HT1080 (cell line): ENCODE measurements around the gene PGLYRP3. TPM values are rescaled to one million over a fixed set of nuclear protein-coding genes. Genes with fewer than 3 reads are reported as not detected.

Experiments
- DNase-seq: peaks from one replicate; pipeline ENCODE4 v3.0.0-alpha.2; 2015; ENCODE audit warnings: low read depth
- small RNA-seq: library from RNA; depleted of rRNA; stranded (forward); fragments of <200 nt; gene quantifications from one replicate; pipeline ENCODE3, GENCODE V24; 2014
- total RNA-seq: library from RNA; depleted of rRNA; stranded (reverse); fragments of >200 nt; shearing (Covaris generic); gene quantifications from 2 replicates; pipeline ENCODE4 v1.2.3, GENCODE V29; 2014; rRNA removed

The PGLYRP3 gene
- total RNA-seq, 1 experiment from 2014 or later = not detected

DNA sequence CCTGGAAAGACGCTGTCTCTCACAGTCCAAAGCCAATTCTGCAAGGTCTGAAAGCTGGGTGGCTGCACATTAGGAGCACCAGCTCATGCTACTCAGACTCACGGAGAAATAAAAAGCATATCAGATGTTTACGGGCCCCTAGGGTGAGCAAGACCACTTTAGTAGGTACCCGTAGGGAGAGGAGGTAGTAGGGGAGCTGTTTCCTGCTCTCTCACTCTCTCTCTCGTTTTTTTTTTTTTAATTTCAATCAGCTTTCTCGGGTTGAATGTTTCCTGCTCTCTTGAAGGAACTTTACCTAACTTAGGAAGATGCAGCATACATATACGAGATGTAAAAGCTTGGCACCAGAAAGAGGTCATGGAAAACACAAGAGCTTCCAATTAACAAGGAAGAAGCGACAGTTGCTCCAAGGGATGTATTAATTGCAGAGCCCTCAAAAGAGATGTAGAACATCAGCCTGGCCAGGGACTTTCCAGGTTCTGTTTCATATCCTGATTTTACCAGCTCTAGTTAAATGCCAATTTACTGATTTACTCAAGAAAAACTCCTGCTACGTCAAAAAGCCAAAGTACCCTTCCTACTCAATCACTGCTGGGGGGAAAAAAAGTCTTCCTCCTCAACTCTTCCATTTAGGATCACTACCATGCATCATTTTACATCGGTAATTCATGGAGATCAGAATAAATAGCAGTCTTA lies 50.1 kb downstream of the PGLYRP3 start:
- no peak for DNase-seq

DNA sequence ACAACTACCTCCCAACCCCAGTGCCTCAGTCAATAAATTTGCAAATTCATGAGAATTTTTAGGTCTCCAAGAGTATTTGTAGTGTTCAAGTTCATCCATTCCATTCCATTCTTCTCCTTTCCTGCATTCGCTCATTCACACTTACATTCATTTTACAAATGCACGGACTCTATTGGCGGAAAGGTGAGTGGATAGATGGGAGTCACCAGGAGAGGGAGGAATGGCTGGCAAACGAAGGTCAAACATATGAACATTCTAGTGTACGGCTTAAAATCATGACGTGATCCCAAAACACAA lies 50.7 kb downstream of the PGLYRP3 start:
- no peak for DNase-seq

DNA sequence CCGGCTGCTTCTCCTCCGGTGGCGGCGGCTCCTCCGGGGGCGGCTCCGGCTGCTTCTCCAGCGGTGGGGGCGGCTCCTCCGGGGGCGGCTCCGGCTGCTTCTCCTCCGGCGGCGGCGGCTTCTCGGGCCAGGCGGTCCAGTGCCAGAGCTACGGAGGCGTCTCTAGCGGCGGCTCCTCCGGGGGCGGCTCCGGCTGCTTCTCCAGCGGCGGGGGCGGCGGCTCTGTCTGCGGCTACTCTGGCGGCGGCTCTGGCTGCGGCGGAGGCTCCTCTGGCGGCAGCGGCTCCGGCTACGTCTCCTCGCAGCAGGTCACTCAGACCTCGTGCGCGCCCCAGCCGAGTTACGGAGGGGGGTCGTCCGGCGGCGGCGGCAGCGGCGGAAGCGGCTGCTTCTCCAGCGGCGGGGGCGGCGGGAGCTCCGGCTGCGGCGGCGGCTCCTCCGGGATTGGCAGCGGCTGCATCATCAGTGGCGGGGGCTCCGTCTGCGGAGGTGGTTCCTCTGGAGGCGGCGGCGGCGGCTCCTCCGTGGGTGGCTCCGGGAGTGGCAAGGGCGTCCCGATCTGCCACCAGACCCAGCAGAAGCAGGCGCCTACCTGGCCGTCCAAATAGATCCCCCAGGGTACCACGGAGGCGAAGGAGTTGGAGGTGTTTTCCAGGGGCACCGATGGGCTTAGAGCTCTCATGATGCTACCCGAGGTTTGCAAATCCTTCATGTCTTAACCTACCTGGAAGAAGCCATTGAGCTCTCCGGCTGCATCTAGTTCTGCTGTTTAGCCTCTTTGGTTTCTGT lies 51.3 kb downstream of the PGLYRP3 start:
- no peak for DNase-seq

DNA sequence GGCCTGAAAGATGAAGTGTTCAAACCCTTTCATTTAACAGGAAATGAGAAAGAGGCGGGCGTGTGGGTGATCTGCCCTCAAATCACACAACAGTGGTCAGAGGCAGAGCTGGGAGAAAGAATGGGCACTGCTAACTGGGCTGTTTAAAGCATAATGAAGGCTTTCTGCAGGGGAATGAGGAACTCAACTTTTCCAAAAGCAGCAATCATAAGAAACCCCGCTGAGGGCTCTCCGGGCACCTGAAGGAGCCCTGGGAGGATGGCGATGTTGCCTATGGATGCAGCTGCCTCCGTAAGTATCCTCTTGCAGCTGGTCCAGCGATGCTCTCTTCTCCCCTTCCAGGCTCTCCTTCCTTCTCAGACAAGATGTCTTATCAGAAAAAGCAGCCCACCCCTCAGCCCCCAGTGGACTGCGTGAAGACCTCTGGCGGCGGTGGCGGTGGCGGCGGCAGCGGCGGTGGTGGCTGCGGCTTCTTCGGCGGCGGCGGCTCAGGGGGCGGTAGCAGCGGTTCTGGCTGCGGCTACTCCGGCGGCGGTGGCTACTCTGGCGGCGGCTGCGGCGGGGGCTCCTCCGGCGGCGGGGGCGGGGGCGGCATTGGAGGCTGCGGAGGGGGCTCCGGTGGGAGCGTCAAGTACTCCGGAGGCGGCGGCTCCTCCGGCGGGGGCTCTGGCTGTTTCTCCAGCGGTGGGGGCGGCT lies 52.0 kb downstream of the PGLYRP3 start:
- DNase-seq = no peak

DNA sequence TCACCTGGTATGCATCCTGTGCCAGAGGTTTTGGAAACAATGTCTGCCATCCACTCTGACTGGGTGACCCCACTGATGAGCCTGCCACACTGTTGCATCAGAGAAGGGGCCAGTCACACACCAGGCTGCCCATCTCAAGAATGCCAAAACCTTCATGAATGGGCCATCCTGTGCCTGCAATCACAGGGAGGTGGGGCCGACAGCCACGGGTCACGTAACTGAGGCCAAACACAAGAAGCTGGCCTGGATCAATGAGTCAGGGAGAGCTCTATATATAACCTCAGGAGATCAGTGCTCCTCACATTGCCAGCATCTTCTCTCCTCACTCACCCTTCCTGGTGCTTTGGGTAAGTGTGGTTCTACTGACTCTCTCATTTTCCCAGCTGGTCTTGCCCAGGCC lies 53.4 kb downstream of the PGLYRP3 start, which contains the start of gene LORICRIN:
Gene LORICRIN, plus strand, starts transcription at position 301 of the 400 bp plus-strand sequence. CDS start 1,263 bp downstream, outside the sequence.
- no peak for DNase-seq

DNA sequence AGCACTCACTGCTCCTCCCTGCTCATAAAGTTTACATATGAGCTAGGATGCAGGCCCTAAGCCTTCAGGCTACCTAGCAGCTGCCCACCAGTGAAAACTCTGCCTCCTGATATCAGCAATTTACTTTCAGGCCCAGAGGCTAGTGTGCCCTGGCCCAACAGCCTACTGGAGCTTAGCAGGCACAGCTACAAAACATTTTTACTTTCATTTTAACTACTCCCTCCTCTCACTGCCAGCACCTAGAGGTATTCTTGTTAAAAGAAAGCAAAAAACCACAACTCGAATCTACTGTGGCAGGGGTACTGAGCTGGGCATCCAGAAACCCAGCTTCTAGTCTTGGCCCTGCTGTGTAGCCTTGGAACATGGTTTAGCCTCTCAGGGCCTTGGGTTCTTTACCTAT lies 59.1 kb downstream of the PGLYRP3 start:
- DNase-seq = no peak

DNA sequence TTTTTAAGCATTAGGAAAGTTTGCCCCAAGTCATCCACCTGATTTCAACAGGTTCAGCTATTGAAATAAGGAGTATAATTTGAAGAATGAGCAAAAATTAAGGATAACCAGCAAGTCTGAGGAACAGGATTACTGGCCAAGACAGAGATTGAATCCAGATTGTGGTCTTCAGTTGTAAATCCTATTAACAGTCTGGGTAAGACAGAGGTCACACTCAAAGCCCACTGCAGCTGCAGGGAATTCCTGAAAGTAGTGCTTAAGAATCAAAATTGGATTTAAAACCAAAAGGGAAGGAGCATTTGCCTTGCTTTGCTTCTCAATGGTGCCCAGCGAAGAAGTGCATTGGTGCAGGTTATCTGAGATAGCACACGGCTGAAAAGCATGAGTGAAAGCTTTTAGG lies 59.7 kb downstream of the PGLYRP3 start:
- DNase-seq = no peak

DNA sequence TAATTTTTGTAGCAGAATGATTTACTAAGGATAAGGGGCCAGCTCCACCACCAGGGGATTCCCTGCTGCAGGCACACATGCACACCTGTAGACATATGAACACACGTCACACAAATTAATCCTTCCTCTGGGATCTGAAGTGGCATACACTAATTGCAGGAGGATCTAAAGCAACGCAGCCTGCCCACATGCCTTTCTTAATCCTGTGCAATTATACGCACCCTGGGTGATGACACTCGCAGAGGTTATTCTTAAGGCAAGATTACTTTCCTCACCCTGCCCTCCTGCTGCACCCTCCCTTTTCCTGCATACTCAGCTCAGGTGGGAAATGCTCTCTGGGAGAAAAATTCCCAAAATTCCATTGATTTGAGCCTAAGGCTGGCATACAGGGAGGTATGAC lies 60.8 kb downstream of the PGLYRP3 start:
- DNase-seq = no peak

DNA sequence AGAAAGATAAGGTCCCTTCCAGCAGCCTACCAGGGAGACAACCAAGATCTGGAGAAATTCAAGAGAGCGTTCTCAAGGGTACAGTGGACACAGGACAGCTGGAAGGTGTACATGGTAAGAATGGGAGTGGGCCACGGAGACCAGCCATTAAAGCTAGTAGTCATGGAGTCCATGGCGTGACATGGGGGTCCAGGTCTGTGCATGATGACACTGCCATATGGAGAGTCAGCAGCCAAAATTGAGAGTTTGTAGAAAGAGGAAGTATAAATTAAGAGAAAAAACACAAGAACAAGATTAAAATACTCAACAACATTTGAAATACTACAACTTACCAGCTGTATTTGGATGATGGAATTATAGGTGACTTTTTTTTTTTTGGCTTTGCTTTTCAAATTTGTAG lies 61.2 kb downstream of the PGLYRP3 start:
- DNase-seq = no peak

DNA sequence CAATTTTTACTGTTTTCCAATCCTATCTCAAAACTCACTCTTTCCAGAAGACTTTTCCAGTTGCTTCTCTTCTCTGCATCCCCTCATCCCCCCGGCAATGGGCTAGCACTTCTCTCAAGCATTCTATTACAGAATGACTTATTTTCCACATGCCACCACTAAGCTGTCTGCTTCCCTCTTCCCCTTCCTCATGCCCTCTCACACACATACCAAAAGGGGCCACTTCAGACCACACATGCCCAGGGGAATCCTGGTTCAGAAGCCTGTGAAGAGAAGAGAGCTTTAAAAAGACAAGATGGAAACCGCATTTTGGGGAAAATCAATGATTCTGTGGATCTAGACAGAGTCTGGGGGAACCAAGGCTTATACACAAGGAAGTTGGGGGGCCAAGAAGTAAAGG lies 61.7 kb downstream of the PGLYRP3 start:
- no peak for DNase-seq

DNA sequence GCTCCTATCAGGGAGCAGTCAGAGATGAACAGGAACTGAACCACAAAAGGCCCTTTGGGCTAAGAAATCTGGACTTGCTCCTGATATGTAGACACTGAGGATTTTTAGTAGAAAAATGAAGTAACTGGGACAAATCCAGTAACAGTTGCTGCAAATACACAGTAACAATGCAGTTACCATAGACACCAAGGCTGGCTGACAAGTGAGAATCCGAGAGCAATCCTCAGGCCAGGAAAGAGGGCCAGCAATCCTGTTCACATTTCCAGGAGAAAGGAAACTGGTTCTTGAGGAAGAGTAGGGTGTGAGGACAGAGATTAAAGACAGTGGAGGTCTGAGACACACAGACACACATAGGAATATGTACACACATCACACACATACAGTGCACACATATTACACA lies 62.6 kb downstream of the PGLYRP3 start:
- DNase-seq = no peak

DNA sequence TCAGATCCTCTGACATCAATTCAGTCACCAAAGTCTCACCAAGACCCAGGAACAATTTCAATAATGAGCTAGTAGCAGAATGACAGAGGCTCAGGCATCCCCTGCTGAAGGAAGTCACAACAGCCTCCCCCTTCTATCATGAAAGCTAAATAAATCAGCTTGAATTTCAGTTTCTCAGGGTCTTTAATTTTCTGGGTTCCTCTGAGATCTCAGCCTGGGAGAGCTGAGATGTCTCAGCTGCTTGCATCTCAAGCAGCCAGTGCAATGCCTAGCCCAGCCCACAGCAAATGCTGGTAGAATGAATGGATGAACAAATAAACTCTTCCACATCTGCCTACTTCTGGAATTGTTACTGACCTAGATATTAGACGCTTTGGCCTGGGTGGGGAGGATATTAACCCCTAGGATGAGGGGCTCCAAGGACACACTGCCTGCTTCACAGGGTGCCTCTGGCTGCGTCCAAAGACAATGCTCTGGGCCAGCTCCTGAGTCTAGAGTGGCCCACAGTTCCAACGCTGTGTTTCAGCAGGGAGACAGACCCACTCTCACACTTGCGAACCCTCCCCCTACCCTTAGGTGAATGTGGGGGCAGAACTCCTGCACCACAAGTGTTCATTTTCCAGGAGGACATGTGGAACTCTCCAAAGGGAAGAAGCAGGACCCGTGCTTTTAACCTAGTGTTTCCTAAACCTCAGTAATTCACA lies 64.4 kb downstream of the PGLYRP3 start:
- no peak for DNase-seq

Small RNAs within 50 kb of the gene (small RNA-seq; reads per million reads assigned to genes)
- not detected for gene RNU6-160P

Other genes starting within 250 kb of the PGLYRP3 start
- not detected in 2 replicates for gene SPRR2B, start 241.3 kb downstream of the PGLYRP3 start, total RNA-seq
- gene SPRR2E, start 218.4 kb downstream of the PGLYRP3 start, total RNA-seq = not detected in 2 replicates
- gene SPRR2F, start 199.4 kb downstream of the PGLYRP3 start, total RNA-seq = not detected in 2 replicates
- gene SPRR2G, start 162.1 kb downstream of the PGLYRP3 start, total RNA-seq = not detected in 2 replicates
- not detected in 2 replicates for gene LELP1, start 109.5 kb downstream of the PGLYRP3 start, total RNA-seq
- gene PRR9, start 95.4 kb downstream of the PGLYRP3 start, total RNA-seq = 1.3 and 2.0 TPM in 2 replicates
- not detected in 2 replicates for gene LORICRIN, start 53.3 kb downstream of the PGLYRP3 start, total RNA-seq
- gene PGLYRP4, start 35.9 kb upstream of the PGLYRP3 start, total RNA-seq = not detected in 2 replicates
- not detected in 2 replicates for gene S100A9, start 44.9 kb upstream of the PGLYRP3 start, total RNA-seq
- gene S100A12, start 62.7 kb upstream of the PGLYRP3 start, total RNA-seq = not detected in 2 replicates
- not detected in 2 replicates for gene S100A8, start 78.1 kb upstream of the PGLYRP3 start, total RNA-seq
- gene S100A7A, start 103.6 kb upstream of the PGLYRP3 start, total RNA-seq = not detected in 2 replicates
- not detected in 2 replicates for gene S100A7, start 147.7 kb upstream of the PGLYRP3 start, total RNA-seq
- 1,050 and 1,792 TPM in 2 replicates for gene S100A6, start 223.0 kb upstream of the PGLYRP3 start, total RNA-seq
- 0.53 and 2.4 TPM in 2 replicates for gene S100A5, start 228.0 kb upstream of the PGLYRP3 start, total RNA-seq
- 25.4 and 29.0 TPM in 2 replicates for gene S100A4, start 232.9 kb upstream of the PGLYRP3 start, total RNA-seq
- gene S100A3, start 236.3 kb upstream of the PGLYRP3 start, total RNA-seq = 9.6 and 14.4 TPM in 2 replicates